ENCODE results near the gene FFAR3. TPM values are rescaled to one million over a fixed set of nuclear protein-coding genes. Genes with fewer than 3 reads are reported as not detected.

Gene FFAR3
- total and polyA plus RNA-seq, 10 donors = 0.30 to 3.2 (median 0.73) TPM; not detected in 1

GRCh38 chr19:35362261-35363000 lies 4.2 kb downstream of the FFAR3 start:
- TF ChIP-seq POLR2AphosphoS5 (IDR thresholded peaks at IDR 0.05) = no peak
- TF ChIP-seq POLR2A (IDR thresholded peaks at IDR 0.05) = no peak
- TF ChIP-seq, protein P1, sequence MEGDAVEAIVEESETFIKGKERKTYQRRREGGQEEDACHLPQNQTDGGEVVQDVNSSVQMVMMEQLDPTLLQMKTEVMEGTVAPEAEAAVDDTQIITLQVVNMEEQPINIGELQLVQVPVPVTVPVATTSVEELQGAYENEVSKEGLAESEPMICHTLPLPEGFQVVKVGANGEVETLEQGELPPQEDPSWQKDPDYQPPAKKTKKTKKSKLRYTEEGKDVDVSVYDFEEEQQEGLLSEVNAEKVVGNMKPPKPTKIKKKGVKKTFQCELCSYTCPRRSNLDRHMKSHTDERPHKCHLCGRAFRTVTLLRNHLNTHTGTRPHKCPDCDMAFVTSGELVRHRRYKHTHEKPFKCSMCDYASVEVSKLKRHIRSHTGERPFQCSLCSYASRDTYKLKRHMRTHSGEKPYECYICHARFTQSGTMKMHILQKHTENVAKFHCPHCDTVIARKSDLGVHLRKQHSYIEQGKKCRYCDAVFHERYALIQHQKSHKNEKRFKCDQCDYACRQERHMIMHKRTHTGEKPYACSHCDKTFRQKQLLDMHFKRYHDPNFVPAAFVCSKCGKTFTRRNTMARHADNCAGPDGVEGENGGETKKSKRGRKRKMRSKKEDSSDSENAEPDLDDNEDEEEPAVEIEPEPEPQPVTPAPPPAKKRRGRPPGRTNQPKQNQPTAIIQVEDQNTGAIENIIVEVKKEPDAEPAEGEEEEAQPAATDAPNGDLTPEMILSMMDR (IDR thresholded peaks at IDR 0.05 in 8 of 11, conservative IDR thresholded peaks at IDR 0.05 in 3 of 11) = no peak
- peak; percentile 18 for DNase-seq
- 50 to 81% (median 75%) methylated on average over 1 to 14 of the region's 14 CpGs; no CpG with 5 or more reads in 1 of the 5 donors for WGBS, 5 donors

DNA sequence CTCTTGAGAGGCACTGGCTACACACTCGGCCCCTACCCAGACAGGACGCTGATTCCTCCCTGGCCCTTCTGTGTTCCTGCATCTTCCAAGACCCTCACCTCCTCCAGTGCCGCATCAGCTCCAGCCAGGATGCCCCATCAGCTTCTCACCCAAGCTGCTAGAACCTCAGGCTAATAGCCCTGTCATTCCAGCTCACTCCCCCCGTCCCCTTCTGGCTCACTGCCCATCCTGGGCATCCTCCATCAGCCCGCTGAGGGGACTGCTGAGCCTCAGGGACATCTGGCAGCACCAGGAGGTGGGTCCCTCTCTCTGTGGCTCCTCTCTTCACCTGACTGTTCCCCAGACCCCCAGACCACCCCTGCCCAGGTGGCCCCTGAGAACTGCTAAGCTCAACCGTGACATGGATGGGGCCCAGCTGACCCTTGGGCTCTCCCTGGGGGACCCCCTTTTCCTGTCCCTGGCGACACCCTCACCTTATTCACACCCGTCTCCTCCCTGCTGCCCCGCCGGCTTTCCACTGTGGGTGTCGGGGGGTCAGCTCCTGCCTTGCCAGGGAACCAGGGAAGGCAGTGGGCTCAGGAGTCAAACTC lies 4.8 kb downstream of the FFAR3 start:
- H3K27me3 ChIP-seq (replicated peaks in 1 of 7) = peaks cover 0 to 7% (median 0%) of the 10 kb centered on the region in 7 donors
- intact Hi-C loops (cut with DNase I; ENCODE audit: low total_unique reads) = no loop called here
- WGBS, 5 donors = 77 to 96% (median 86%) methylated on average over 7 to 11 of the region's 11 CpGs; no CpG with 5 or more reads in 1 of the 5 donors

More at GRCh38 chr19:35362261-35363000, 4.2 kb downstream of the FFAR3 start:
- no peak overlapping the region for H3K27ac ChIP-seq
- H3K4me3 ChIP-seq = no peak overlapping the region
- no peaks in the 10 kb centered on the region for H3K9me3 ChIP-seq
- peaks cover 0 to 7% (median 0%) of the 10 kb centered on the region in 7 donors for H3K27me3 ChIP-seq (replicated peaks in 1 of 7)
- H3K4me1 ChIP-seq = peaks cover 3 to 13% (median 8%) of the 10 kb centered on the region in 6 donors
- H3K36me3 ChIP-seq = no peaks in the 10 kb centered on the region
- intact Hi-C loops (cut with DNase I; ENCODE audit: low total_unique reads) = no loop called here

GRCh38 chr19:35363711-35364425 lies 5.6 kb downstream of the FFAR3 start:
- H3K36me3 ChIP-seq = no peaks in the 10 kb centered on the region
- H3K27me3 ChIP-seq (replicated peaks in 1 of 7) = peaks cover 0 to 7% (median 0%) of the 10 kb centered on the region in 7 donors
- H3K4me1 ChIP-seq = peaks cover 0 to 5% (median 0%) of the 10 kb centered on the region in 6 donors
- TF ChIP-seq, protein P1 (IDR thresholded peaks at IDR 0.05 in 8 of 11, conservative IDR thresholded peaks at IDR 0.05 in 3 of 11) = no peak
- no peak for TF ChIP-seq POLR2AphosphoS5 (IDR thresholded peaks at IDR 0.05)
- no peak for TF ChIP-seq POLR2A (IDR thresholded peaks at IDR 0.05)
- 86 to 95% (median 90%) methylated on average over 17 to 19 of the region's 19 CpGs; no CpG with 5 or more reads in 1 of the 5 donors for WGBS, 5 donors
- H3K27ac ChIP-seq = no peak overlapping the region
- no peak for DNase-seq
- H3K9me3 ChIP-seq = no peaks in the 10 kb centered on the region
- intact Hi-C loops (cut with DNase I; ENCODE audit: low total_unique reads) = no loop called here
- H3K4me3 ChIP-seq = no peak overlapping the region

More for the DNA sequence above, 4.8 kb downstream of the FFAR3 start:
- H3K9me3 ChIP-seq = no peaks in the 10 kb centered on the region
- H3K4me1 ChIP-seq = peaks cover 2 to 8% (median 3%) of the 10 kb centered on the region in 6 donors
- H3K27ac ChIP-seq = no peak overlapping the region
- TF ChIP-seq POLR2A (IDR thresholded peaks at IDR 0.05) (no peak), POLR2AphosphoS5 (IDR thresholded peaks at IDR 0.05) (no peak)
- TF ChIP-seq, protein P1 (IDR thresholded peaks at IDR 0.05 in 8 of 11, conservative IDR thresholded peaks at IDR 0.05 in 3 of 11) = no peak
- DNase-seq = no peak
- H3K4me3 ChIP-seq = no peak overlapping the region
- H3K36me3 ChIP-seq = no peaks in the 10 kb centered on the region

Measured in spleen (tissue), 11 donors.